ENCODE measurements around the gene PLEKHA7.
"Not testable (repeated sequence)": the region's sequence is repeated elsewhere in the genome, so short reads cannot be mapped to it uniquely, and the experiment has no call there.

Gene PLEKHA7

DNA sequence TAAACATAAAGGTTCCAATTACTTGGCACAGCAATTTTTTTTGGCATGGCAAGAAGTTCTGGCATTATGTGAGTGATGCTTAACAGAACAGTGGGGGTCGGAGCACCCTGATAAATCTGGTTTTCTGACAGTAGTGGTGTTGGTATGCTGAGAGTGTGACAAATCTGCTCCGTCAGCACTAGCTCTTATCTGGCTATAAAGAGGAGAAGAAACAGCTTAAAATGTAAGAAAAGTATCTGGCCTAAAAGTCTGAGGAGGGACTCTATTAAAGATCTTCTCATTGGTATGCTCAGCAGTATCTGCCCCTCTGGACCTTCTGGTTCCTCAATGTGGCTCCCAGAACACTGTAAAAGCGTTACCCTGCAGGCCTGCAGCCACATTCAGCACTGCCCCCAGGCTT lies 137.4 kb downstream of the PLEKHA7 start:
- DNase-seq: no peak

DNA sequence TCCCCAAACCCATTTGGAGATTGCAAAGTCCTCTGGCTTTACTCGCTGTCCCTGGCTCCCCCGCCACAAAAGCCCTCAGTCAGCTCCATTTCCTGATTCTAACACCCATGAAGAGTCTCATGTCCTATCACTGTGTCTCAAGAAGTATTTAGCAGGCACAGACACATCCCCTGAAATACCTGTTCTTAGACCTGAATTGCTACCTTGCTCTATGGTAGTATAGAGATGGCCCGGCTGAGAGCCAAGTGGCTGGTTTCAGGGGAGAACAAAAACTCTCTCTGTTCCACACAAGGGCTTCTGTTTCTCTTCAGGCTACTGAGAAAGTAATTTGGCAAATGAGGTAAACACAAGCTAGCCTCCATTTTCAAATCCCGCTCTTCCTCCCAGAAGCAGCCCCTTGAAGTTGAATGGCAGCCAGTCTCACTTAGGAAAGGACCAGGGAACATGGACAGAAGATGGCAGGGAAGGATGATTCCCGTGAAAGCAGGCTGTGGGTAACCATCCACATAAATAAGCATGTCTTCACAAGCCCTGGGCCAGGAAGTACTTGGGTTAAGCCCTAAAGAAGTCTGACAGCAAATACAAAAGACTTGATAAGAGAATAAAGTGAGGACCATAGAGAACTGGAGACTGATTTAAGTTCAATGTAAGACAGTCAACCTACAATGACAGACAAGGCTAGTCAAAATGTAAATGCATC lies 138.0 kb downstream of the PLEKHA7 start:
- DNase-seq: no peak

DNA sequence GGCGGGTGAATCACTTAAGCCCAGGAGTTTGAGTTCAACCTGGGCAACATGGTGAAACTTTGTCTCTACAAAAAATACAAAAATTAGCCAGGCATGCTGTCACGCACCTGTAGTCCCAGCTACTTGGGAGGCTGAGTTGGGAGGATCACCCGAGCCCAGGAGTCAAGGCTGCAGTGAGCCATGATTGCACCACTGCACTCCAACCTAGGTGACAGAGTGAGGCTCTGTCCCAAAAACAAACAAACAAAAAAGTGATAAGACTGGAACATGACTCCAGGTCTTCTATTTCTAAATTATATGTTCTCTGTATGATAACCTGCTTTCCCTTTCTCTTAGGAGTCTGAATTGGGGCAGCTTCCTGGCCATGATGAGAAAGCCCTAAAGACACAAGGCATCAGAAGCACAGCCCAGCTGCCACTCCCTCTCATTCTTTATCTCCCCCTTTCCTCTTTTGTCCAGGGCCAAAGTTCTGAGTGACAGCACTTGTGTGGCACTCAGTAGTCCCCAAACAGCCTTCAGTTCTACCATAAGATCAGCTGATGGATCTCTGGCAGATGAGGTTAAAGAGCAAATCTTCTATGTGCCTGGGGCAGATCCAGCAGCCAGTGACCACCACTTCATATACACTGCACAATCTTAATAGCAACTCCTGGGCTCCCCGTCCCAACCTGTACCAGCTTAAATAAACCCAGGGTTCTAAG lies 139.8 kb downstream of the PLEKHA7 start:
- no peak for DNase-seq

- no peak for DNase-seq
These were observed 140.9 kb downstream of the PLEKHA7 start for GRCh38 chr11:16873289-16873688.

DNA sequence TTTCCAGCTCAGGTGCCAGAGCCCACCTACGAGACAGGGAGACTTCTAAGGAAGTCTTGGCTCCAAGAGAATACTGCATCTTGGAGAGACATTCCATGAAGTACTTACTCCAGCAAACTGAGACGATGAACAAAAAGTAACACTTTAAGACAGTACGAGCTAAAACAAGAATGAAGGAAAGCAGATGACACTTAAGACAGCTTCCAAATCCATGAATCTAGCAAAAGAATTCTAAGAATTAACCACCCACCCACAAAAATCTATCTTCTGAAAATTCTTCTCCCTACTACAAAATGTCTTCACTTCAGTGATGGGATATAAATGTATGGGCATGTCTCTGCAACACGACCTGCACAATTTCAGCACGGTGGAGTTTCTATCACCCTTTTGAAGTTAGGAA lies 142.8 kb downstream of the PLEKHA7 start:
- DNase-seq: no peak

- DNase-seq: no peak
These were observed 147.1 kb downstream of the PLEKHA7 start for GRCh38 chr11:16867097-16867496.

GRCh38 chr11:16864428-16864827 lies 149.8 kb downstream of the PLEKHA7 start:
- DNase-seq: not testable (repeated sequence)

DNA sequence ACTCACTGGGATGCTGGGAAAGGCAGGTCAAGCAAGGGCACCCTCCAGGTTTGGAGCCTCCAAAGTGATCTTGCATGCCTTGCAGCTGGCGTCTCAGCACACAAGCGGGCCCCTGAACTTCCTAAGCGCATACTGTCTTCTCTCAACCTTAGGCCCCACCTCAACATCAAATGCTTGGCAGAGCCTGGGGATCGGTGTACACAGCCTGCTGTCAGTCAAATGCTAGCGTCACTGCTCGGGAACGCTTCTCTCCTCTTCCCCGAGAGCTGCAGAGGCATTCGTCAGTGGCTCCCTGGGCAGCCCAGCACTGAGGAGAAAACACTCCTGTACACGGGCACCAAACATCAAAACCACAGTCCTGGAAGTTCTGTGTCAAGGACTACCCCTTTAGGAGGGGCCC lies 150.8 kb downstream of the PLEKHA7 start:
- peak; percentile 41 for DNase-seq

DNA sequence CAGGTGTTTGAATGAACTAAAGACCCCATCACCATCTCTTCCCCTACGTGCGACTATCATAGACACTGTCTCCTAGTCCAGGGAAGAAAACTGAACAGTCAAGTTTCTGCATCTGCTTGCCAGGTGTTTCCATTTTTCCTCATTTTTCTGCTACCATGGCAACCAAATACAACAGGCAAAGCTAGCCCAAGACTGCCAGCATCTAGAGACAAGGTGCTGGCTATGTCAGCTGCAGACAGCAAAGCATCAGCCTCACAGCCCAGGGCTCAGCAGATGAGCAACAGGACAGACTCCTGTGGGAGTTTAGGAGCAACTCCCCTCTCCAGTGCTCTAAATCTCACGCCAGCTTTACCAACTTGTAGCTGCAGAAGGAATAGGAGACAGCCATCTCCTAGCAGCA lies 151.5 kb downstream of the PLEKHA7 start:
- DNase-seq: no peak

GRCh38 chr11:16861862-16862261 lies 152.4 kb downstream of the PLEKHA7 start:
- DNase-seq: no peak

DNA sequence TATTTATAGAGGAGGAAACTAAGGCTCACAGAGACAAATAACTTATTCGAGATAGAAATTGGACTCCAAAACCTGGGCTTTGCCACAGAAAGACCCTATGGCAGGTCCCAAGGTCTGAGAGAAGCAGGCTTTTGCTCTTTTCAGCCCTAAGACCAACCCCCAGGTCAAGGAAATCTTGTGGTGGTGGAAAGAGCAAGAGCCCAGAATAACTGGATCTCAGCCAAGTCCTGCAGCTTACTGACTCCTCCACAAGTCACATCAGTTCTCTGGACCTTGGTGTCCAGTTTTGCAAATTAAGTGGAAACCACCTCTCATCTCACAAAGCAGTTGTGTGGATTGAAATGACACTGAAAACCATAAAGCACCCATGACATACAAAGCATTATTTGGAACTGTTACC lies 153.6 kb downstream of the PLEKHA7 start:
- DNase-seq: no peak

DNA sequence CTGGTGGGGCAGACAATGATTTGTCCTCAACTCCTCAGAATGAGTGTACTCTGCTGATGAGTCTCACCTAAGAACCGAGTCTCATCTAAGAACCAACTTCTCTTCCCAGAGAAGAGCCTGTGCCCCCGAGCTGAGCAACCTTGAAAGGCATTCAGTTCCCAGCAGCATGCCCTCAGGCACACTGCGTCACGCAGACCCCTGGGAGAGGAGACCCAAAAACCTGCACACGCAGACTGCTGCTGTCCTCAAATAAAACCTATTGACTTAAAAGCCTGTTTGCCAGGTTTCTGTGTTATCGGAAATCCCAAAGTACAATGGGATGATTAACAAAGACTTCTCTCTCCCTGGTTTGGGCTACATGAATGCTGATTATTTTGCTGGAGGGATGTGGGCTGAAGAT lies 154.6 kb downstream of the PLEKHA7 start:
- DNase-seq: no peak

- DNase-seq: no peak
These were observed 157.0 kb downstream of the PLEKHA7 start for GRCh38 chr11:16857186-16857585.

- DNase-seq: no peak
These were observed 158.2 kb downstream of the PLEKHA7 start for GRCh38 chr11:16856022-16856471.

DNA sequence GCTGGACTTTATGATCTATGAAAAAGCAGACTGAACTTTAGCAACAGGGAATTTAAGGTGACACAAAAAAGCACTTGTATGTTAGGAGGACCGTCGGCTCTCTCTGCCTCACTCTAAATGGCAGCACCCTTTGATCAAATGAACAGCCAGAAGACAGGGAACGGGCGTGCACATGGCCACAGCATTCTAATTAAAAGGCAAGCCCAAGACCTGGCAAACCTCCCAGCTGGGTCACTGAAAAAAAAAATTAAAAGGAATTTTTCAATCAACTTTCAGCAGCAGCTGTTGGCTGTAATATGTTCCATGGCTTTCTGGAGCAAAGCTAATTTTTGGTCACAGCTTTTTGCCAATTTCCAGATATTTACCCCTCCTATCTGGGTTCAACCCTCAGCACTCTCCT lies 159.2 kb downstream of the PLEKHA7 start:
- DNase-seq: no peak

DNA sequence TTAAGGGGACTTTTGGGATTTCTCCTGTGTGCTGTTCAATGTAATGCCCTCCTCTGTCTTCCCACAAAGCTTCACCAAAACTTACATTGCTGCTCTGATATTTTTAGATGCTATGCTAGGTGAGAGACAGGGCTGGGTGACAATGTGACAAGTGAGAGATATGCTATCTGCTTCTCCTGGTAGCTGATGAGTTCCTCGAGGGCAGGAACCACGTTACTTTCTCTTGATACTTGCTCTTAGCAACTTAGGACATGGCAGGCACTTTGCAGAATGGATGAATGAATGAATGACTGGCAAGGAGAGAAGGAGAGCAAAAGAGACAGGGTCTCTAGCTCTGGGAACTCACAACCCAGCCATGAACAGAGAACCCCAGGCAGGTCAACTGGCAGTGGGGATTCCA lies 160.4 kb downstream of the PLEKHA7 start:
- DNase-seq: no peak

DNA sequence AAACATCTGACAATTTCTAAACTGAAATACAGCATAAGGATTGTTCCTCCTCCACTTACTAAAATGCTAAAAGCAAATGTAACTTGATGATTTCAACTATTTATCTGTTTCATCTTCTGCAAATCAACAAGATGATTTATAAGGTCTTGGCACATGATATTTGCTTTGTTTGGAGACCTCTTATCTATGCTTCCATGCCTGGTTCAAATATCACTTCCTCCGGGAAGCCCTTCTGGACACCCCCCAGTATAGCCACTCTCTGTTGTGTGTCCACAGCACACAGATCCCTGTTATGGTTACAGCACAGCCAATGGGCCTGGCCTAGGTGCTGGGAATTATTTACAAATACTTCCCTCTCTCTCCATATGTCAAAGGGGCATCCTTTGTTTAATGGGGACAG lies 160.9 kb downstream of the PLEKHA7 start:
- DNase-seq: no peak

DNA sequence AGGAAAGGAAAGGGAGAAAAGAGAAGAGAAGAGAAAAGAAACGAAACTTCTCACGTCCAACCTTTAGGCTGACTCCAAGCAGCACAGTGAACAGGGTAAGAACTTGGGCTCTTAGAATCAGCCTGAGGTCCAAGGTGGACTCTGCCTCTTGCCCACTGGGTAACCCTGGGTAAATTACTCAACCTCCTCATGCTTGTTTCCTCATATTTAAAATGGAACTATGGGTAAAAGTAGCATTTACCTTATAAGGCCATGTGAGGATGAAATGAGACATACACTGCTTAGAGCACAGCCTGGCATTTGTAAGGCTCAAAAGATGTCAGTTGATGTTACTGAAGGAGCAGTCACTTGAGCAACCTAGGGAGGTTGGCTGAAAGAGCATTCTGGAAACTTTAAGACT lies 167.9 kb downstream of the PLEKHA7 start:
- DNase-seq: no peak

DNA sequence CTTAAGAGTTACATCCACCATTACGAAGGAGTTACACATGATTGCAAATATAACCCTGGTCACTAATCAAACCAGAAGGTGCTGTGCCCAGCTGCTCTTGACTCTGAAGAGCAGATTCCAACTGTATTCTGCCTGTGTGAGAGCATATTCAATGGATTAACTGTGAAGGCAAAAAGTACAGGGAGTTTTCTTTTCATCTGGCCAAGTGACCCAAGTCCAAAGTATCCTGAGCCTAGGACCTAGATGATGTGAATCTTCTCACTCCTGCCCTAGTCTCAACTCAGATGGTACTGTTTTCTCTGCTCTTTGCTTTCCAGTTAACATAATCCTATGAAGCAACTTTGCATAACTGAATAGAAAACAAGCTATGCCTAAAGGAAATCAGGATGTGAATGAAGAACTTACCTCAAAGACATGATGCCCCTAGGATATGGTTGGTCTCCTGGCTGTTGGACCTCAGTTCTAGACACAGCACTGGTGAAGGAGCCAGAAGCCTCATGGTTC lies 169.9 kb downstream of the PLEKHA7 start:
- DNase-seq: no peak

DNA sequence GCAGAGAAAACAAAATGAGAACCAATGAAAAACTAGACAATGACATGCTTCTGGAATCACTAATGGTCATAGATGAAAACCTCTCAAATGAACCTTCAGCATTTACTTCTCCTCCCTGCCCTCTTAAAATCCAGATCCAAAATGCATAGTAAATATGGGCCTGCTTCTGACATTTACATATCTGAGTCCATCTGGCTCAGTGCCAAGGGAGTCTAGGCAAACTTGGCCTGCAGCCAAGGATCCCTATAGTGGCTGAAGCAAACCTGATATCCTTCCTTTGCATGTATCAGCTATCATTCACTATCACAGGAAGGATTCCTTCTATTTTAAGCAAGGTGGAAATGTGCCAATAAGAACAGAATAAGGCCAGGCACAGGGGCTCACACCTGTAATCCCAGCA lies 170.9 kb downstream of the PLEKHA7 start:
- DNase-seq: no peak

DNA sequence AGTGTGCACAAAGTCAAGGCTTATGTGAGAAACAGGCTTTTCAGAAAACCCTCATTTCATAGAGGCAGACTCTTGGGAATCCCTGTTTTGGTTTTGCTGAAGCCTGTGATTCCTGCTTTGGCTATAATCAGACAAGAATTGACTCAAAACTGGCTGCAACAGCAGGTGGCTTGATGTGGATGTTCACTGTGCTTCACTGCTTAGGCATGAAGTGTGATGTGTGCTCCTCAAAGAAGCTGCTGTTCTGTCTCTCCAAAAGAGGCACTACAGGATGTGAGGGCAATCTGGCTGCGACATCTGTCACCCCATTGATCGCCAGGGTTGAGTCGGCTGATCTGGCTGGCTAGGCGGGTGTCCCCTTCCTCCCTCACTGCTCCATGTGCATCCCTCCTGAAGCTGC lies 172.2 kb downstream of the PLEKHA7 start:
- DNase-seq: no peak

GRCh38 chr11:16841481-16841880 lies 172.7 kb downstream of the PLEKHA7 start:
- no peak for DNase-seq

GRCh38 chr11:16840951-16841350 lies 173.3 kb downstream of the PLEKHA7 start:
- DNase-seq: no peak

- no peak for DNase-seq
These were observed 174.4 kb downstream of the PLEKHA7 start for GRCh38 chr11:16839821-16840220.

- no peak for DNase-seq
These were observed 179.8 kb downstream of the PLEKHA7 start for GRCh38 chr11:16834384-16834783.

Data from right hindlimb (tissue), 1 donor.